ENCODE results near the gene STEAP1B.
"Not testable (repeated sequence)": the region's sequence is repeated elsewhere in the genome, so short reads cannot be mapped to it uniquely, and the experiment has no call there.

The STEAP1B gene

GRCh38 chr7:22454446-22454845 lies 45.5 kb downstream of the STEAP1B start:
- no peak for DNase-seq (ENCODE audit: low read depth in 2 of 2)

DNA sequence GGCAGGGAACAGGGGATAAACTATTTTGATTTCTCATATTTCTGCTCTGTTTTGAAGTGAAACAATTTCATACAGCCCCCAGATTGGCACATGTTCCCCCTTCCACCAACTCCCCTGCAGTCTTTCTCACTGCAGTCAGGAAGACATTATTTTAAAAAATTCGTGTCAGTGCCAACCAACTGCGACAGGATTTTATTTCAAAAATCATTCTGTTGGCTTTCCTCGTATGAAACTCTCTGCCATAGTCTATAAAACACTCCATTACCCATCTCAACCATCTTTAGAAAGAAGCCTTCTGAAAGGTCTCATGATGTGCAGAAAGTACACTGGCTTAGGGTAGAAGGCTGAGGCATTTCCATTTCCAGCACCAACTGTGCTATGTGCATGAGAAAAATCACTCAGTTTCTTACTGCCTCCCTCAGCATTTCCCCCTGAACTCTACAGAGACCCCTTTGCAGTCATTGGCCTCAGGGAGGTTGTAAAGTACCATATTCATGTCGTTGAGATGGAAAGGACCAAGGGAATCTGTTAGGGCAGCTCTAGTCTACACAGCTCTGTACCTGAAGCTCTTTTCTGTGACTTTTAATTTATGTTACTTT lies 46.9 kb downstream of the STEAP1B start:
- no peak for DNase-seq (ENCODE audit: low read depth in 2 of 2)

DNA sequence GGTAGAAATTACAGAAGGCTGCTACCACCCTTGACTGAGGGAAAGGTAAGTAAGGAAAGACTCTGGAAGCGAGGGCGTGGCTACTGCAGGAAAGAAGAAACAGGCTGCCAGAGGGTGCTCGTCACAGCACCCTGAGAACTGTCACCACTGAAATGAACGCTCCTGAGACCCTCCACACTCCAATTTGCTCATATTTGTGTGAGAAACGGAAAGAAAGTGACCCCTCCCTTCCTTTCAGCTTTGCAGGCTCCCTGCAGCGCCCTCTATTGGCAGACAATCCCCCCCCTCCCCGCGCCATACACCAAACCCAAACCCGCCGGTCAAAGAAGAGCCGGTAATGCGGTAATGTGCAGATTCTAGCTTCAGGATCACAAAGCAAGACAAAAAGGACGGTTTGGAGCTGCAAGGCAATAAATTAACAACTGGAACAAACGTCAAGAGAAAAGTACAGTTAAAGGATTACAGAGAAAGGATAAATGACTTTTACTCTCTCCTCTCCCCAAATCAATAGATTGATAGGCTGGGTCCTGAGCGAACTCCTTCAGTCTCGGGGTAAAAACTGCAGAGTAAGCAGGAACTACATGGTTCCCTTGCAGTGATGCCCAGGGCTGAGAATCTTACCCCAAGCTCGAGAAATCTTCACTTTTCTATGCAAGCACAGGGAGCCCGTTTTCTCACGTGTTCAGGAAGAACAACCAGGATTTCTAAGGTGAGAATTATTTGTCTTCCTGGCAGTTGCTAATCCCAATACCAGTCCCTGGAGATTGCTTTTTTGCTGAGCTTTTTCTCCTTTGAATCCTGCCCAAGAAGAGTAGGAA lies 47.6 kb downstream of the STEAP1B start:
- DNase-seq (ENCODE audit: low read depth in 2 of 2): peak; percentile 11 to 32

DNA sequence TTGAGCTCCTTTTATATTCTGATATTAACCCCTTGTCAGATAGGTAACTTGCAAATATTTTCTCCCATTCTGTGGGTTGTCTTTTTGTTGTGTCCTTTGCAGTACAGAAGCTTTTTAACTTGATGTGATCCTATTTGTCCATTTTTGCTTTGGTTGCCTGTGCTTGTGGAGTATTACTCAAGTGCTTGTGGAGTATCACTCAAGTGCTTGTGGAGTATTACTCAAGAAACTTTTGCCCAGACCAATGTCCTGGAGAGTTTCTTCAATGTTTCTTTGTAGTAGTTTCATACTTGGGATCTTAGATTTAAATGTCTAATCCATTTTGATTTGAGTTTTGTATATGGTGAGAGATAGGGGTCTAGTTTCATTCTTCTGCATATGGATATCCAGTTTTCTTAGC lies 50.0 kb downstream of the STEAP1B start:
- not testable (repeated sequence) for DNase-seq (ENCODE audit: low read depth in 2 of 2)

DNA sequence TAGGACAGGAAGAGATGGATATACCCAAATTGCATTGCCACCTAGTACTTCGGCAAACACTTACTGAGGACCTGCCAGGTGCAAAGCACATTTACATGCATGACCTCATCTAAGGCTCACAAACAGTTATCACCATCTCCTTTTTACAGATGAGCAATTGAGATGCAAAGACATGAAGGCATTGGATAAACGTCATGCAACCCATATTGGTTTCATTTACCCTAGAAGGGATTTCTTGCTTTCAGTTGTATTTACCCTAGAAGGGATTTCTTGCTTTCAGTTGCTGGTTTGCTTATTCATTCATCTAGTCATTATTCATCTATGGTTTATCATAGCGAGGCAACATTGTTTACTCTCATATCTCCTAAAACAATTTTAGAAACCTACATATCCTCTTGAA lies 52.2 kb downstream of the STEAP1B start:
- no peak for DNase-seq (ENCODE audit: low read depth in 2 of 2)

DNA sequence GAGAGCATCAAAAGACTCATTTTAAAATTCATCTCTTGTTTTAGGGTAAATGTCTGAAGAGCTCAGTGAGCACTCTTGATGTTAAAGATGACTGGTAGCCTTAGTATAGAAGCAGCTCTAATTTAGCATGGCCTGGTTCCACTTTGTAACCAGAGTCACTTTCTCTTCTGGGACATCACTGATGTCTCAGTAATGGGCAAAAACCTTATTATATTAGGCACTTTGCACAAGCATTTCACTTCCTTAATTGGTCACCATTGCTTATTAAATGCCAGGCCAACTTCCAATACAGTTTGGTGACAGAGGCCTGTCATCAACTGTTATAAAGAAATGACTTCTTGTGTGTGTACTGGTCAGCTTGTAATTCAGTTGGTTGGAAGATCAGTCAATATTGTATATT lies 53.0 kb downstream of the STEAP1B start:
- no peak for DNase-seq (ENCODE audit: low read depth in 2 of 2)

DNA sequence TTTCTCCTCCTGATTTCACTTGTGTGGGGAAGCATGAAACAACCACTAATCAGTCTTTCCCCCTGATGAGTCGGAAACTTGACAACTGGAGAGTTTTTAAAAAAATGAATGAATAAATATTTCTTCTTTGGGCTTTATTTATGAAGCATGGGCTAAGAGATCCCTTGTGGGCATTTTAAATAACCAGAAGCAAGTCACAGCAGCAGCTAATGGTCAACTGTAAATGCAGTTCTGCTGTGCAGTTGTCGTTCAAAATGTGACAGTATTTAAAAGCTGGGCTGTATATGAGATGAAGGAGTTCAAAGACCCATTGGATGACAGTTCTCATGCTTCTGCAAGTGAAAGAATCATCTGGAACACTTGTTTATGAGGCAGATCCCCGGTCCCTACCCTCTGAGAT lies 54.1 kb downstream of the STEAP1B start:
- DNase-seq (ENCODE audit: low read depth in 2 of 2): no peak

- no peak for DNase-seq (ENCODE audit: low read depth in 2 of 2)
These were observed 54.7 kb downstream of the STEAP1B start for GRCh38 chr7:22445140-22445743.

- no peak for DNase-seq (ENCODE audit: low read depth in 2 of 2)
These were observed 55.6 kb downstream of the STEAP1B start for GRCh38 chr7:22444181-22444971.

DNA sequence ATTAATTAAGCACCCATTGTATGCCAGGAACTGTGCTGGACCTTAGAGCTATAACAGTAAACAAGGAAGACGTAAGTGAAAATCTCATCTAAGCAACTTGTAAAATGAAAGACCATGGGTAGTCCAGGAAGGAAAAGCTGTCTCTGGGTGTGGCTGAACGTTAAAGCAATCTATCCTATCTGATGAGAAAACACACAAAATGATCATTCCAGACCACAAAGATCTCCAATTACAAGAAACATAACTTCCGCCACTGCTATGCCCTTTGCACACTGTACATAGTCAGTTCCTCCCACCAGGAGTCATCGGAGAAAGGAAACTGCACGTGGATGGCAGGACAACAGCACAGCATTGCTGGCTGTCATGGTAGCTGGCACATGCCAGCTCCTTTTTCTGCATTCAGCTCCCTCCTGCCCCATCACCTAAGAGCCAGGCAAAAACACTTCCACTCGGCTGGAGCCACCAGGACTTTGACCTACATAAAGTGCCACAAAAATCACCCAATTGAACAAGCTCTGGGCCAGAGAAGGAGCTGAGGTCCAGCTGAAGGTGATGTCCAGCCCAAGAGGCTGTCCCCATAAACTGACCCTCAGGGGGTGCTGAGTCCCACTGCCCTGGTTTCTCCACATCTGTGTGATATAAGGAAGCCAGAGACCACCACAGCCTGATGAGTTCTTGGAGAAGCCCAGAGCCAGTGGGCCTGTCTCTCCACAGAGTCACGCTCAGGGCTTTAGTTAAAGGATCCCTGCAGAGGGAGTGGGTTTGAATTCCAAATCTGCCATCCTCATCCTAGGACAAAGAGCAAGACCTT lies 56.4 kb downstream of the STEAP1B start:
- DNase-seq (ENCODE audit: low read depth in 2 of 2): no peak

DNA sequence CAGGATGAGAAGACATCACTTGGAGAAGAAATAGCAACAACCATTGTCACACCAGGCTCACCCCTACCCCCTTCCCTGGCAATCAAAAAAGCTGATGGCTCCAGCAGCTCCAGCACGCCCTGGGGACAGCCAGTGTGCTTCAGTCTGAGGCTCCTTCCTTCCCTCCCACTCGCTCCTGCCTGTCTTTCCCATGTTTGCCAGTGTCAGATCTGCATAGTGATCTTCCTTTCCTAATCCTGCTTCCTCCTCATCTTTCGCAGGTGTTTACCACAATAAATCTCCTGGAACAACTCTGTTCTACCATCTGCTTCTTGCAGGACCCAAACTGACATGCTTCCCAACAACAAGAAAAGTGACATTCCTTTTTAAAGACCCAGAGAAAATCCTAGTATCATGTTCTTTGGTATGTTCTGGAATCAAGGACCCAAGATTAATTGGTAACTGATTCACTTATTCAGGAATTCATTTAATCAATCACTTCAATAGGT lies 57.1 kb downstream of the STEAP1B start:
- DNase-seq (ENCODE audit: low read depth in 2 of 2): no peak

DNA sequence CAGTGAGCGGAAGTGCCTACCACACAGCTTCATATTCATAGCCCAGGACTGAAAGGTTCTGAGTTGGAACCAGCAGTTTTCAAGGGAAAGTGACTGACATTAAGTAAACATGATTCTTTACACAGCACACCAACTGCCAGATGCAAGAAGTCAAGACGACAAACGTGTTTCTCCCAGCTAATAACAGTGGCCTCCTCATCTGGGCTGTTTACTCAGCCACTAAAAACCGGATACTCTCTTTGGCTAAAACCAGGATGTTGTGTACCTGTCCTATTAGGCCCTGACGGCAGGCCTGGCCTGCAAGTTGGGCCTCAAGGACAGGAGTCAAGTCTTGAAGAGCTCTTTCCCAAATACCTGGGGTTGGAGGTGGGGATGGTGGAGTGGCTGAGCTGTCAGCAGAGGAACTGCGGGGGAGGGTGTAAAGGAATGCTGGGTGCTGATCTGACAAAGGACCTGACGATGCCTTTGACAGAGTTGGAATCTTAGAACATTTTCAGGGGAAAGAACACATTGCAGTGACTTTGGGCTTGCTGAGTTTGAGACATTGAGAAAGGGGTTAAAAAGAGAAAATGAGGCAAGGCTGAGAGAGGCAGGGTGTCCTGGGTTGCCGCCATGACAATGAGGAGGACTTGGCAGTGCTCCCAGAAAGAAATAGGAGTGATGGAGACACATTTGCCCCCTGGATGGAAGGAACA lies 57.7 kb downstream of the STEAP1B start:
- DNase-seq (ENCODE audit: low read depth in 2 of 2): no peak

DNA sequence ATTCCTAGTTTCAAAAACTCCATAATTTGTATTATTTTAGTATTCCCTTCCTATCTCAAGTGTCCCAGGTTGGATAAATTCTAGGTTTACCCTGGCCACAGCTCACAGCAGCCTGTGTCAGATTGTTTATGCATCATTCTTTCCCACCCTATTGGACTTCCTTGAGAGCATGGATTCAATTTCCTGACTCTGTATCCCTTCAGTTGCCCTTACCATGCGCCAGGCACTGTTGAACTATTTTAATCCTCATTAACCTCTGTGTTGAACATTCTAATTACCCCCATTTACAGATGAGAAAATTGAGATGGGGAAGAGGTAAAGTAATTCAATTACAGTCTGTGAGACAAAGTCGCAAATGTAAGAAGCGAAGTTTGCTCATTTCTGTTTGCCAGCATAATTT lies 58.8 kb downstream of the STEAP1B start:
- no peak for DNase-seq (ENCODE audit: low read depth in 2 of 2)

- DNase-seq (ENCODE audit: low read depth in 2 of 2): no peak
These were observed 61.0 kb downstream of the STEAP1B start for GRCh38 chr7:22438994-22439393.

- not testable (repeated sequence) for DNase-seq (ENCODE audit: low read depth in 2 of 2)
These were observed 63.4 kb downstream of the STEAP1B start for GRCh38 chr7:22436552-22436951.

- DNase-seq (ENCODE audit: low read depth in 2 of 2): no peak
These were observed 64.3 kb downstream of the STEAP1B start for GRCh38 chr7:22435720-22436119.

DNA sequence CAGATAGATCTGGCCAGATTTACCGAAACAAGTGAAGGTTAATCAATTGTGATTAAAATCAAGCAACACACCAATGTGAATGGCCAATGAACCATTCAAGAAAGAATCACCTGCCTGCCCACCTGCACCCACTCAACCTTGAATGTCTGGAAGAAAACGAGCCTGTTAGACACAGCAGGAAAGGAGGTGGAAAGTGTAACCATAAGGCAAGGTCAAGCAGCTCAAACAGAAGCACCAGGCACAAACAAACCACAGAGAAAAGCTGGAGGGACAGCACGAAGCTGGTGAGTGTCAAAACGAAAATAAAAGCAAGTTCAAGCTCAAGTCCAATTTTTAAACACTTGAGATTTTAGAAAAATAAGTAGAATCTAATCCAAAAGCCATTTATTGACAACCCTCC lies 64.9 kb downstream of the STEAP1B start:
- DNase-seq (ENCODE audit: low read depth in 2 of 2): no peak

DNA sequence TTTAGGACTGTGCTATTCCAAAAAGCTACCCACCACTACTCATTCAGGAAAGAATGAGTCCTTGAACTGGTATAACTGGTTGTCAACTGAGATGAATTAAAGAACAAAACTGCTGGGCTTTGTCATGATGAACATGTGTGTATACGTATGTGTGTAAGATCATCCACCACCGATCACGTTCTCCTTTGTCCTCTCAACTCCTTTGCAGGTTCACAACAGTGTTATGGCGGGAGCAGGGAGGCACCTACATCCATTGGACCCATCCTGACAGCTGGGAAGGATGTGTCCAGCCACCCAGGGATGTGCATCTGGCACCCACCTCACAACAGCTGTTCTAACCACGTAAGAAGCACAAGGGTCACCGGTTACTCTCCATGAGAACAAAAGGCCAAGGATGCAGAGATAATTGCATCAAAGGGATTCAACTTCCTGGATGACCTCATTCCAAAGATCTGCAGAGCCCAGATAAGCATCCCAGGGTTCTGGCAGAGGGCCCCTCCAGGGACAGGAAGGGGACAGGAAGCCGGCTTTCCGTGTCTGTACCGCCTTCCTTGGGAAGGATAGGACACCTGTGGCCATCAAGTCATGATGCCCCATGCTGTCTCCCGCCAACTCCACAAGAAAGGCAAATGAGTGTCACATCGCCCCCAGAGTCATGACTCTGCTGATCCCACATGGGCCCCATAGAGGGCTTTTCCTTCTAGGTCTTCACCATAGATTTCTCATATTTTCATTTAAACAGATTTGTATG lies 66.1 kb downstream of the STEAP1B start:
- DNase-seq (ENCODE audit: low read depth in 2 of 2): no peak

- not testable (repeated sequence) for DNase-seq (ENCODE audit: low read depth in 2 of 2)
These were observed 66.8 kb downstream of the STEAP1B start for GRCh38 chr7:22433165-22433700.
